ENCODE data around the gene VAPB. TPM values are rescaled to one million over a fixed set of nuclear protein-coding genes. Genes with fewer than 3 reads are reported as not detected.

VAPB gene
- total and polyA plus RNA-seq, 2 experiments from 2014 or later: 8.8 to 37.0 TPM

DNA sequence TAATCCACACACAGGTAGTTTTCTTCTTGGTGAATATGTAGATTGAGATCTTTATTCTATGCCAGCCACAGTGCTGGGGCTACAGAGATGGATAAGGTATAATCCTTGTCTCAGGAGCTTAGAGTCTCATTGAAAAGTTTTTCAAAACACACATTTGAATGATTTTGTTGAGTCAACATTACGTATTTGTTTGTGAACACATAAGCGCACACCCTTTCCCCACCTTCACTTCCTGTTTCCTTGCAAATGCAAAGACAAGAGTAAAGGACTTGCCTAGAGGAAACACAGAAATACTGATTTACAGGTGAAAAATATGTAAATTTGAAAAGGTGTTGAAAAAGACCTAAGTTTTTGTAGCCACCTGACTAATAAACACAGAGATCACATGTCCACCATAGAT, 27.8 kb downstream of the VAPB start:
- in situ Hi-C loops (cut with MboI): no loop called here

GRCh38 chr20:58417438-58417837, 28.4 kb downstream of the VAPB start:
- Histone ChIP-seq H3K27me3 (replicated peaks; ENCODE audit: insufficient read depth) (no peaks in the 10 kb centered on the region), H3K4me2 (ENCODE audit: unreplicated experiment) (no peak overlapping the region), H3F3A (ENCODE audit: insufficient read depth) (peaks cover 28% of the 10 kb centered on the region), H3K36me3 (ENCODE audit: low read depth) (no peaks in the 10 kb centered on the region), H3K9me3 (ENCODE audit: low read depth) (no peaks in the 10 kb centered on the region), H3K4me3 (no peak overlapping the region), H3K4me1 (ENCODE audit: insufficient read depth) (peaks cover 13% of the 10 kb centered on the region), H3K79me2 (ENCODE audit: insufficient read depth) (peaks cover 82% of the 10 kb centered on the region), H3K9me2 (ENCODE audit: insufficient read depth) (no peaks in the 10 kb centered on the region), H3K9ac (no peak overlapping the region), H3K27ac (no peak overlapping the region), H2AFZ (no peak overlapping the region), H4K20me1 (ENCODE audit: insufficient read depth) (peaks cover 9% of the 10 kb centered on the region; the same call in 1 of the 2 replicates)
- DNase-seq: no peak
- TF ChIP-seq EZH2 (IDR thresholded peaks at IDR 0.05; ENCODE audit: insufficient read depth, poor library complexity, severe bottlenecking) (no peak), EZH2phosphoT487 (IDR thresholded peaks at IDR 0.05; ENCODE audit: insufficient read depth, low read depth) (no peak)
- in situ Hi-C loops (cut with MboI): no loop called here
- WGBS, 2 experiments (ENCODE audit: low coverage in 1 of 2, low lambda C conversion rate in 2 of 2, missing lambda C conversion rate in 2 of 2): 97 to 98% methylated on average over 3 of the region's 3 CpGs

More for the DNA sequence above, 27.8 kb downstream of the VAPB start:
- H3K4me2 ChIP-seq (ENCODE audit: unreplicated experiment): no peak overlapping the region
- TF ChIP-seq EZH2 (IDR thresholded peaks at IDR 0.05; ENCODE audit: insufficient read depth, poor library complexity, severe bottlenecking) (no peak), EZH2phosphoT487 (IDR thresholded peaks at IDR 0.05; ENCODE audit: insufficient read depth, low read depth) (no peak)
- H3K4me3 ChIP-seq: no peak overlapping the region
- H3F3A ChIP-seq (ENCODE audit: insufficient read depth): peaks cover 28% of the 10 kb centered on the region
- peaks cover 82% of the 10 kb centered on the region for H3K79me2 ChIP-seq (ENCODE audit: insufficient read depth)
- no peaks in the 10 kb centered on the region for H3K36me3 ChIP-seq (ENCODE audit: low read depth)
- no peak overlapping the region for H3K27ac ChIP-seq
- H4K20me1 ChIP-seq (ENCODE audit: insufficient read depth): peaks cover 9% of the 10 kb centered on the region; the same call in 1 of the 2 replicates
- H3K4me1 ChIP-seq (ENCODE audit: insufficient read depth): peaks cover 13% of the 10 kb centered on the region
- no peaks in the 10 kb centered on the region for H3K9me3 ChIP-seq (ENCODE audit: low read depth)
- H3K9me2 ChIP-seq (ENCODE audit: insufficient read depth): no peaks in the 10 kb centered on the region
- no peak overlapping the region for H3K9ac ChIP-seq
- no peak for DNase-seq
- no peak overlapping the region for H2AFZ ChIP-seq
- H3K27me3 ChIP-seq (replicated peaks; ENCODE audit: insufficient read depth): no peaks in the 10 kb centered on the region
- 96 to 100% methylated on average over 2 of the region's 2 CpGs for whole genome bisulfite sequencing, 2 experiments (ENCODE audit: low coverage in 1 of 2, low lambda C conversion rate in 2 of 2, missing lambda C conversion rate in 2 of 2)

DNA sequence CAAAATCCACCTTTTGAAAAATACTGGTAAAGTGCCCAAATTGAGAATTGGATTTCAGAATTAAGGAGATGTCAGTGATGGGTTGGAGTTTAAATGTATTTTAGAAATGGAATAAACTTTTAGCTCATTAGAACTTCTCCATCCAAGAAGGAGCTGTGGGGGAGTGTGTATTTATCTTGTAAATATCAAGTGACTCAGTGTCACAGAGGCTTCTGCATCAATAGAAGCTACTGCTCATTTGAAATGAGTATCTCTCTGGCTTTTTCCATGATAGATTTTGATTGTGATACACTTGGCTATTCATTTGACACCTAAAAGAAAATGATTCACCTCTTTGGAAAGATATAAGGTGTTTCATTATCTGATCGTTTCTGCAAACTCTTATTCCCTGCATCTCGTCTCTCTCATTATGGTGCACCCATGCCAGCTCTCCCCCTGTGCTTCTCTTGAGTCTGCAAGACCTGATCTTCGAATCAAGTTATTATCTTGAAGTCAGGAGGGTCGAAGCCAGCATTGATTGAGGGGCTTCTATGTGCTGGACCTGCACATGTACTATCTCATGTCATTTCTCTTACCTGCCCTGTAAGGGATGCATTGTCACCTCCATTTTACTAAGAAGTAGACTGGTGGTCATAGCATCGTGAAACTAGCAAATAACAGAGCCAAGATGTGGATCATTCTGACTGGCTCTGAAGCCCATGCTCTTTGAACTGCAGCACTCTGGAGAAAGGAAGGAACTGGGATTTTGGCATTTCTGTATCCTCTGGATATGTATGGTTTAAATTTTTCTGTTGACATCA, 30.1 kb downstream of the VAPB start:
- WGBS, 2 experiments (ENCODE audit: low coverage in 1 of 2, low lambda C conversion rate in 2 of 2, missing lambda C conversion rate in 2 of 2): 64 to 68% methylated on average over 5 of the region's 5 CpGs
- no peak for DNase-seq
- no peak overlapping the region for H3K4me2 ChIP-seq (ENCODE audit: unreplicated experiment)
- TF ChIP-seq EZH2 (IDR thresholded peaks at IDR 0.05; ENCODE audit: insufficient read depth, poor library complexity, severe bottlenecking) (no peak), EZH2phosphoT487 (IDR thresholded peaks at IDR 0.05; ENCODE audit: insufficient read depth, low read depth) (no peak)
- H3K4me1 ChIP-seq (ENCODE audit: insufficient read depth): peaks cover 13% of the 10 kb centered on the region
- peaks cover 9% of the 10 kb centered on the region; the same call in 1 of the 2 replicates for H4K20me1 ChIP-seq (ENCODE audit: insufficient read depth)
- no peaks in the 10 kb centered on the region for H3K9me2 ChIP-seq (ENCODE audit: insufficient read depth)
- H3K27ac ChIP-seq: no peak overlapping the region
- no peaks in the 10 kb centered on the region for H3K36me3 ChIP-seq (ENCODE audit: low read depth)
- peaks cover 92% of the 10 kb centered on the region for H3K79me2 ChIP-seq (ENCODE audit: insufficient read depth)
- in situ Hi-C loops (cut with MboI): no loop called here
- no peak overlapping the region for H3K9ac ChIP-seq
- H3K9me3 ChIP-seq (ENCODE audit: low read depth): no peaks in the 10 kb centered on the region
- H3K4me3 ChIP-seq: no peak overlapping the region
- H3K27me3 ChIP-seq (replicated peaks; ENCODE audit: insufficient read depth): no peaks in the 10 kb centered on the region
- H2AFZ ChIP-seq: no peak overlapping the region
- peaks cover 28% of the 10 kb centered on the region for H3F3A ChIP-seq (ENCODE audit: insufficient read depth)

GRCh38 chr20:58420798-58421496, 31.9 kb downstream of the VAPB start:
- Histone ChIP-seq H2AFZ (no peak overlapping the region), H4K20me1 (ENCODE audit: insufficient read depth) (peaks cover 9% of the 10 kb centered on the region; the same call in 1 of the 2 replicates), H3F3A (ENCODE audit: insufficient read depth) (peaks cover 28% of the 10 kb centered on the region), H3K4me1 (ENCODE audit: insufficient read depth) (peaks cover 13% of the 10 kb centered on the region), H3K9me3 (ENCODE audit: low read depth) (no peaks in the 10 kb centered on the region), H3K9ac (no peak overlapping the region), H3K4me3 (no peak overlapping the region), H3K27ac (peak overlapping the region; percentile 25; the same call in 1 of the 2 replicates), H3K4me2 (ENCODE audit: unreplicated experiment) (no peak overlapping the region), H3K79me2 (ENCODE audit: insufficient read depth) (peaks cover 96% of the 10 kb centered on the region), H3K9me2 (ENCODE audit: insufficient read depth) (no peaks in the 10 kb centered on the region), H3K27me3 (replicated peaks; ENCODE audit: insufficient read depth) (no peaks in the 10 kb centered on the region), H3K36me3 (ENCODE audit: low read depth) (no peaks in the 10 kb centered on the region)
- no peak for TF ChIP-seq EZH2phosphoT487 (IDR thresholded peaks at IDR 0.05; ENCODE audit: insufficient read depth, low read depth)
- TF ChIP-seq EZH2 (IDR thresholded peaks at IDR 0.05; ENCODE audit: insufficient read depth, poor library complexity, severe bottlenecking): no peak
- peak; percentile 87 for DNase-seq
- in situ Hi-C loops (cut with MboI): no loop called here
- WGBS, 2 experiments (ENCODE audit: low coverage in 1 of 2, low lambda C conversion rate in 2 of 2, missing lambda C conversion rate in 2 of 2): 62 to 63% methylated on average over 5 of the region's 5 CpGs

Measured in GM23248 (cell line).